Activated T-helper 9 cell treated with anti-CD3 and anti-CD28 coated beads, Interleukin-2, amount 50 U/mL, for 16 hours (primary cell): ENCODE results near the gene C16orf78.

Source experiments
- DNase-seq: peaks from one replicate; pipeline ENCODE4 v3.0.0-alpha.2; 2020; ENCODE audit warnings: low read depth

The C16orf78 gene

GRCh38 chr16:49395021-49395420 is 21.4 kb downstream of the C16orf78 start:
- DNase-seq, result no peak

- no peak for DNase-seq
Observed at GRCh38 chr16:49396206-49396720, 22.7 kb downstream of the C16orf78 start.

- no peak for DNase-seq
Observed at GRCh38 chr16:49398761-49399160, 25.2 kb downstream of the C16orf78 start.

GRCh38 chr16:49399594-49400364 is 26.2 kb downstream of the C16orf78 start:
- DNase-seq, result no peak

GRCh38 chr16:49400611-49401010 is 27.0 kb downstream of the C16orf78 start:
- no peak for DNase-seq

GRCh38 chr16:49405123-49405522 is 31.5 kb downstream of the C16orf78 start:
- DNase-seq, result no peak

GRCh38 chr16:49405530-49405929 is 31.9 kb downstream of the C16orf78 start:
- DNase-seq, result no peak

GRCh38 chr16:49407873-49408550 is 34.4 kb downstream of the C16orf78 start:
- peak; percentile 27 for DNase-seq

- no peak for DNase-seq
Observed at GRCh38 chr16:49409121-49409520, 35.5 kb downstream of the C16orf78 start.

GRCh38 chr16:49410226-49410625 is 36.6 kb downstream of the C16orf78 start:
- DNase-seq, result no peak

GRCh38 chr16:49411121-49411970 is 37.7 kb downstream of the C16orf78 start:
- DNase-seq, result no peak

GRCh38 chr16:49414671-49415070 is 41.1 kb downstream of the C16orf78 start:
- no peak for DNase-seq

- no peak for DNase-seq
Observed at GRCh38 chr16:49415083-49415482, 41.5 kb downstream of the C16orf78 start.

GRCh38 chr16:49416001-49416675 is 42.5 kb downstream of the C16orf78 start:
- DNase-seq, result no peak

GRCh38 chr16:49417354-49417753 is 43.8 kb downstream of the C16orf78 start:
- no peak for DNase-seq

GRCh38 chr16:49419006-49419405 is 45.4 kb downstream of the C16orf78 start:
- DNase-seq, result no peak

- no peak for DNase-seq
Observed at GRCh38 chr16:49419862-49420261, 46.3 kb downstream of the C16orf78 start.

- no peak for DNase-seq
Observed at GRCh38 chr16:49422896-49423295, 49.3 kb downstream of the C16orf78 start.

GRCh38 chr16:49424961-49425360 is 51.4 kb downstream of the C16orf78 start:
- DNase-seq, result no peak

- DNase-seq, result no peak
Observed at GRCh38 chr16:49427771-49428170, 54.2 kb downstream of the C16orf78 start.

- no peak for DNase-seq
Observed at GRCh38 chr16:49428808-49429207, 55.2 kb downstream of the C16orf78 start.

GRCh38 chr16:49431040-49431439 is 57.4 kb downstream of the C16orf78 start:
- no peak for DNase-seq
